Type B pancreatic cell (in vitro differentiated cells): ENCODE measurements around the gene HOXD4. TPM values are rescaled to one million over a fixed set of nuclear protein-coding genes. Genes with fewer than 3 reads are reported as not detected.

Source experiments
- DNase-seq: peaks from one replicate; pipeline ENCODE4 v3.0.0; 2021; ENCODE audit warnings: mixed read lengths; ENCODE audit not compliant: unreplicated experiment; ENCODE audit errors: extremely low spot score
- H3K27ac Mint-ChIP-seq: 2 replicates; pipeline ENCODE4 v1.8.0; 2021; ENCODE audit warnings: mild to moderate bottlenecking, mixed read lengths
- H3K27me3 Mint-ChIP-seq: 2 replicates; pipeline ENCODE4 v1.8.0; 2021; ENCODE audit warnings: mixed read lengths
- H3K36me3 Mint-ChIP-seq: 2 replicates; pipeline ENCODE4 v1.8.0; 2021; ENCODE audit warnings: mixed read lengths
- H3K4me1 Mint-ChIP-seq: one replicate; pipeline ENCODE4 v1.8.0; 2021; ENCODE audit warnings: mixed read lengths; ENCODE audit not compliant: unreplicated experiment
- H3K4me3 Mint-ChIP-seq: 2 replicates; pipeline ENCODE4 v1.8.0; 2021; ENCODE audit warnings: mild to moderate bottlenecking, mixed read lengths
- H3K9me3 Mint-ChIP-seq: 2 replicates; pipeline ENCODE4 v1.8.0; 2021; ENCODE audit warnings: mixed read lengths
- total RNA-seq: library from RNA; stranded (reverse); gene quantifications from 2 replicates; pipeline ENCODE4 v1.2.1, GENCODE V29; 2021; ENCODE audit warnings: low replicate concordance
- TF ChIP-seq, protein P1 (sequence below): fragments of 200-600 bp; sonication (generic); conservative IDR thresholded peaks from 2 replicates; pipeline ENCODE4 v1.5.0; 2021; ENCODE audit warnings: antibody characterized with exemption, mild to moderate bottlenecking

HOXD4 gene
- total RNA-seq, 1 donor from 2014 or later: 37.0 TPM

DNA sequence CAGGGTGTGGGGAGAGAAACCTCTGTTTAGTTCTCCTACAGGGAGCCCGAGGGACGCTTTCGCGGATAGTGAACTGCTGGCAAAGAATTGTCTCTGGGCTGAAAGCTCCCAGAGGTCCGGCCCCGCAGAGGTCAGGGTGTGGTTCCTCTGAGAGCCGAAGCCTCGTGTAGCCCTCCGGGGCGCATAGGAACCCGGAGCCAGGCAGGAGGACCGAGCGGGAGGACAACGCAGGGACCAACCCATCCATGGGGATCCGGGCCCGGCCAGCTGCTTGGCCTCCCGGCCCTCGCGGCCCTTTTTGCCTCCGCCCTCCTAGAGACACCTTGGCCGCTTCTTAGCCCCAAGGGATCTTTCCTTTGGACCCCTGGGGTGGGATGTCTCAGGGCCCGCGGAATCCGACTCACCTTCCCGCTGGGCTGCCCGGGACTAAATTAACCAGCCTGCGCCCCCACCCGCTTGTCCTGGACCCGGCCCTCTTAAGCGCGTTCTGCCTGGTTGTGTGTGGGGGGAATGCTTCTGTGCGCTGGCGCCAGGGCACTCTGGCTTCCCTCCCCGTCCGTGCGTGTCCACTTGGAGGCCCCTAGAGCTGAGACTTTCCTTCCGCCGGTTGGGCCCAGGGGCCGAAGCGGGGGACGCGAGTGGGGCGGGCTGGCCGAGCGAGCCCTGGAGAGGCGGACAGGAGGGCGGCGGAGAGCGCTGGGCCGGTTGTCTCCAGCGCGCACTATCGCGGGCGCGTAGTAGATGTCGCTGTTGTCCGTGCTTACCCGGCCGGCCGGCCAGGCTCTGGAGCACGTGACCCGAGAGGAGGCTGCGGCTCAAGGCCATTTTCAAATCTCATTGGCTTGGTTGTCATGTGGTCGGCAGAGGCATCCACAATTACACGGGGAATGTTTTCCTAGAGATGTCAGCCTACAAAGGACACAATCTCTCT, 35.2 kb upstream of the HOXD4 start, which contains the start of gene HOXD10:
Gene HOXD10, plus strand, starts transcription at position 896 of the 931 bp plus-strand sequence. CDS start 56 bp downstream, outside the sequence.
- no peak for DNase-seq
- H3K4me3 Mint-ChIP-seq: peak within 1 kb of the TSS; percentile 58
- H3K9me3 Mint-ChIP-seq: peaks cover 6% of the 10 kb centered on the region
- no peaks in the 10 kb centered on the region for H3K4me1 Mint-ChIP-seq
- H3K27me3 Mint-ChIP-seq: peaks cover 99% of the 10 kb centered on the region
- TF ChIP-seq, protein P1, sequence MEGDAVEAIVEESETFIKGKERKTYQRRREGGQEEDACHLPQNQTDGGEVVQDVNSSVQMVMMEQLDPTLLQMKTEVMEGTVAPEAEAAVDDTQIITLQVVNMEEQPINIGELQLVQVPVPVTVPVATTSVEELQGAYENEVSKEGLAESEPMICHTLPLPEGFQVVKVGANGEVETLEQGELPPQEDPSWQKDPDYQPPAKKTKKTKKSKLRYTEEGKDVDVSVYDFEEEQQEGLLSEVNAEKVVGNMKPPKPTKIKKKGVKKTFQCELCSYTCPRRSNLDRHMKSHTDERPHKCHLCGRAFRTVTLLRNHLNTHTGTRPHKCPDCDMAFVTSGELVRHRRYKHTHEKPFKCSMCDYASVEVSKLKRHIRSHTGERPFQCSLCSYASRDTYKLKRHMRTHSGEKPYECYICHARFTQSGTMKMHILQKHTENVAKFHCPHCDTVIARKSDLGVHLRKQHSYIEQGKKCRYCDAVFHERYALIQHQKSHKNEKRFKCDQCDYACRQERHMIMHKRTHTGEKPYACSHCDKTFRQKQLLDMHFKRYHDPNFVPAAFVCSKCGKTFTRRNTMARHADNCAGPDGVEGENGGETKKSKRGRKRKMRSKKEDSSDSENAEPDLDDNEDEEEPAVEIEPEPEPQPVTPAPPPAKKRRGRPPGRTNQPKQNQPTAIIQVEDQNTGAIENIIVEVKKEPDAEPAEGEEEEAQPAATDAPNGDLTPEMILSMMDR: peak; percentile 51
- peaks cover 9% of the 10 kb centered on the region for H3K36me3 Mint-ChIP-seq
- H3K27ac Mint-ChIP-seq: no peak within 1 kb of the TSS

DNA sequence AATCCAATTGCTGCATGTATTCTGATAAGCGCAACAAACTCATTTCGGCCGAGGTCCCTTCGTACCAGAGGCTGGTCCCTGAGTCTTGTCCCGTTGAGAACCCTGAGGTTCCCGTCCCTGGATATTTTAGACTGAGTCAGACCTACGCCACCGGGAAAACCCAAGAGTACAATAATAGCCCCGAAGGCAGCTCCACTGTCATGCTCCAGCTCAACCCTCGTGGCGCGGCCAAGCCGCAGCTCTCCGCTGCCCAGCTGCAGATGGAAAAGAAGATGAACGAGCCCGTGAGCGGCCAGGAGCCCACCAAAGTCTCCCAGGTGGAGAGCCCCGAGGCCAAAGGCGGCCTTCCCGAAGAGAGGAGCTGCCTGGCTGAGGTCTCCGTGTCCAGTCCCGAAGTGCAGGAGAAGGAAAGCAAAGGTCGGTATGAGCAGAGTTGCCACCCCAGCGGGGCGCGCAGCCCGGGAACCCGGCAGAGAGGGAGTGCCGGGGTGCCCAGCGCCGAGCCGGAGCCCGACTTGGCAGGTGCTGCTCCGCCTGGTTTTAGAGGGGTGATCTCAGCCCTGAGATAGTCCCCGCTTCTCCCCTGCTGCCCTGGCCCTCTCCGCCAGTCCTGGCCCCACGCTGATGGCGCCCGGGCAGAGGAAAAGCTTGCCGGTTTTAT, 34.1 kb upstream of the HOXD4 start:
- peaks cover 6% of the 10 kb centered on the region for H3K9me3 Mint-ChIP-seq
- TF ChIP-seq, protein P1: no peak
- H3K4me1 Mint-ChIP-seq: no peaks in the 10 kb centered on the region
- H3K36me3 Mint-ChIP-seq: peaks cover 9% of the 10 kb centered on the region
- no peak for DNase-seq
- H3K27me3 Mint-ChIP-seq: peaks cover 97% of the 10 kb centered on the region
- H3K27ac Mint-ChIP-seq: no peak overlapping the region
- H3K4me3 Mint-ChIP-seq: no peak overlapping the region

DNA sequence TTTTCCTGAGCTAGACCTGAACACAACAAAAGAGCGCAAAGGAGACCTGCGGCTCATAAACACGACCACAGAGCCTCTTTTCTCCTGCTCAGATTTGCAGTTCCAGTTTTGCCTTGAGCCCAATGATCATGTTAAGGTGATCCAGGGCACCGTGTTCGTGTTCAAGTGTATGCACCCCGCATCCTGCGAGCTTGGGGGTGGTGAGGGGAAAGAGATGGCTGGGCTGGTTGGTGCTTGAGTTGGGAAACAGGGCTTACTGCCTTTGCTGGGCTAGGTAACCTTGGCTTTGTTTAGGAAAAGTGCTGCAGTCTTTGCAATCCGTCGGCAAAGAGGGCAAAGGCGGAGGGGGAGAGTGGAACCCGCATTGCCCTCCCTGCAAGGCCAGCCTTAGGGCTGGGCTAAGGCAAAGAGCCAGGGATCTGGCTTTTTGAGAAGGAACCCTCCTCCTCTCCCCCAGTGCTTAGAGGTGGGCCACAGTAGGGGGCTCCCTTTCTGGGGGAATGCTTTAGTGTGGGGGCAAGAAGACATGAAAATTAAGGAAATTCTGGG, 33.5 kb upstream of the HOXD4 start:
- no peaks in the 10 kb centered on the region for H3K4me1 Mint-ChIP-seq
- H3K27ac Mint-ChIP-seq: no peak overlapping the region
- peaks cover 95% of the 10 kb centered on the region for H3K27me3 Mint-ChIP-seq
- H3K9me3 Mint-ChIP-seq: peaks cover 6% of the 10 kb centered on the region
- TF ChIP-seq, protein P1: no peak
- H3K4me3 Mint-ChIP-seq: peak overlapping the region; percentile 28
- DNase-seq: no peak
- H3K36me3 Mint-ChIP-seq: peaks cover 9% of the 10 kb centered on the region

DNA sequence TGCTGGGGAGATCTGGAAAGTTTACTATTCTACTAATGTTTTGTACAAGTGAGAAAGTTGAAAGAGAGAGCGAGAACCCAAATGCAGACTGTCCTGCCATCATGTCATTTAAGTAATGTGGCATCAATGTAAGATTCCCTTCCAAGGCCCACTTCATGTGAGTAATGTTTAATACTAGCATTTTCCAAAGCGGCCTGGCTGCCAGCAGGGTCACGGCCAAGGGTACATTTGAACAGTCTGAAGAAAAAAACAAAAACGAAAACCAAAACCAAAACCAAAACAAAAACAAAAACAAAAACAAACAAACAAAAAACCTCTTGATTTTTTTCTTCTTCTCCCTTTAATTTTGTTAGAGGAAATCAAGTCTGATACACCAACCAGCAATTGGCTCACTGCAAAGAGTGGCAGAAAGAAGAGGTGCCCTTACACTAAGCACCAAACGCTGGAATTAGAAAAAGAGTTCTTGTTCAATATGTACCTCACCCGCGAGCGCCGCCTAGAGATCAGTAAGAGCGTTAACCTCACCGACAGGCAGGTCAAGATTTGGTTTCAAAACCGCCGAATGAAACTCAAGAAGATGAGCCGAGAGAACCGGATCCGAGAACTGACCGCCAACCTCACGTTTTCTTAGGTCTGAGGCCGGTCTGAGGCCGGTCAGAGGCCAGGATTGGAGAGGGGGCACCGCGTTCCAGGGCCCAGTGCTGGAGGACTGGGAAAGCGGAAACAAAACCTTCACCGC, 32.6 kb upstream of the HOXD4 start:
- Mint-ChIP-seq H3K27me3 (peaks cover 93% of the 10 kb centered on the region), H3K27ac (no peak overlapping the region)
- TF ChIP-seq, protein P1: peak; percentile 67

More for the DNA sequence above, 32.6 kb upstream of the HOXD4 start:
- H3K4me1 Mint-ChIP-seq: peaks cover 4% of the 10 kb centered on the region
- H3K4me3 Mint-ChIP-seq: peak overlapping the region; percentile 28
- H3K9me3 Mint-ChIP-seq: peaks cover 6% of the 10 kb centered on the region
- peaks cover 9% of the 10 kb centered on the region for H3K36me3 Mint-ChIP-seq
- no peak for DNase-seq
